Endothelial cell of umbilical vein (primary cell): ENCODE measurements around the gene GRIFIN.

ENCODE experiments used
- CTCF ChIP-seq, 2 donors: IDR thresholded peaks; 1 replicate in 1 of 2; 2 replicates in 1 of 2; pipeline ENCODE4 v1.5.1; 2011; ENCODE audit warnings: low read length in 2 of 2, mild to moderate bottlenecking in 2 of 2, moderate library complexity in 2 of 2, control low read depth in 1 of 2, inconsistent platforms in 1 of 2, low read depth in 1 of 2; ENCODE audit not compliant: insufficient read depth in 1 of 2; ENCODE audit errors: extremely low read depth in 1 of 2
- POLR2A ChIP-seq: IDR thresholded peaks from 2 replicates; pipeline ENCODE4 v1.6.1; 2012; ENCODE audit warnings: low read depth, mild to moderate bottlenecking, control low read depth, low read length
- POLR2AphosphoS5 ChIP-seq: IDR thresholded peaks from 2 replicates; pipeline ENCODE4 v1.6.1; 2012; ENCODE audit warnings: low read depth, mild to moderate bottlenecking, control low read depth, low read length, moderate library complexity; ENCODE audit not compliant: insufficient read depth

DNA sequence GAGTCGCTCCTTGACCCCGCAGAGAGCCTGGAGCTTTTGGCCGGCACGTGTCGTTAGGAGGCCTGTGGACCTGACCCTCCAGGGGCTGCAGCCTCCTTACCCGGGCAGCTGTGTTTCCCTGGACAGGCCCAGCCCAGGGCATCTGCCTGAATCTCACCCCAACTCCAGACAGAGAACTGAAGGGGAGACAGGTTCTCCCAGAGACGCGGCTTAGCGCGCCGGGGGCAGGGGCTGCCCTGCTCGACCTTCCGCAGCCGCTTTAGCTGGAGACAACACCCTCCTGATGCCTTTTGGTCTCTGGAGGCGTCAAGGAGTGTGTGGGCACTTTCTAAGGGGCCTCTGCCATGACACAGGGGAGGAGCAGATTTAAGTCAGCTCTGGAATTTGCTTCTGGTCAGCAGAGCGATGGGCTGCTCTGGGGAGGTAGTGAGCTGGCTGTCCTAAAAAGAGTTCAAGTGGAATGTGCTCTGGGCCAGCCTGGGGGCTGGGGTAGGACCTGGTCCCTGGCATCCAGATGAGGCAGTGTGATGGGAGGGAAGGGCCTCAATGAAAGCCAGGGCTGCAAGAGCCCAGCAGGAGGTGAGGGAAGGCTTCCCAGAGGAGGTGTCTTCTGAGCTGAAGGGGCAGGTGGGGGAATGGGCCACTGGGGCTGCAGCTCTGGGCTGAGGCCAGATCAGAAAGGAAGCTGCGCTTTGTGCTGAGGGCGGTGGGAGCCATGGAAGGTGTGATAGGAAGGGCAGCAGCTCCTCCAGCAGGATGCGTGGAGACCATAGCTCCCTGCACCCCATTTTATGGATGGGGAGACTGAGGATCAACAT is 5.8 kb downstream of the GRIFIN start:
- TF ChIP-seq CTCF (IDR thresholded peaks at IDR 0.05; ENCODE audit: extremely low read depth in 1 of 2, insufficient read depth in 1 of 2, low read depth in 1 of 2, low read length in 2 of 2) (no peak), POLR2AphosphoS5 (no peak), POLR2A (no peak)
